Measurements from ENCODE around the gene CCDC28B.

The CCDC28B gene

DNA sequence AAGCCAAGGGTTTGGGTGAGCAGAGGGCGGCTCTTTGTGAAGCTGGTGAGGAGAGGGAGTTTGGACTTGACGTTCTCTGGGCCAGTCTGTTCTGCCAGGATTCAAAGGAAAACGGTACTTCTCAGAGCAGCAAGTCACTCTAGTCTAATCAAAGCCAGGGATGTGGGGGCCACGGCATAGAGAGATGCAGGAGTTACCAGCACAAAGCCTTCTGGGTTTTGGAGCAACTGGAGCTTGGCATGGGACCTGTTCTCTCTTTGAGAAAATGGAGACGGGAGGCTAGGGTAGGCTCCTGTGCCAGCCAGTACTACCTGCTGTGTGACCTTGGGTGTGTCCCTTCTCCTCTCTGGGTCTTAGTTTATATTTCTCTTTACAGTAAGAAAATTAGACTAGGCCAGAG lies 18.8 kb upstream of the CCDC28B start:
- TF ChIP-seq POLR2AphosphoS5 (IDR thresholded peaks at IDR 0.05; ENCODE audit: low read depth, low read length) (no peak), FOXP2 (optimal IDR thresholded peaks at IDR 0.05; ENCODE audit: borderline replicate concordance, extremely low read depth, extremely low read length, insufficient read depth) (no peak), TAF1 (IDR thresholded peaks at IDR 0.05; ENCODE audit: borderline replicate concordance, insufficient read depth, low read length) (no peak), SIN3A (IDR thresholded peaks at IDR 0.05; ENCODE audit: borderline replicate concordance, insufficient read depth, low read length) (no peak)
- TF ChIP-seq, protein P1, sequence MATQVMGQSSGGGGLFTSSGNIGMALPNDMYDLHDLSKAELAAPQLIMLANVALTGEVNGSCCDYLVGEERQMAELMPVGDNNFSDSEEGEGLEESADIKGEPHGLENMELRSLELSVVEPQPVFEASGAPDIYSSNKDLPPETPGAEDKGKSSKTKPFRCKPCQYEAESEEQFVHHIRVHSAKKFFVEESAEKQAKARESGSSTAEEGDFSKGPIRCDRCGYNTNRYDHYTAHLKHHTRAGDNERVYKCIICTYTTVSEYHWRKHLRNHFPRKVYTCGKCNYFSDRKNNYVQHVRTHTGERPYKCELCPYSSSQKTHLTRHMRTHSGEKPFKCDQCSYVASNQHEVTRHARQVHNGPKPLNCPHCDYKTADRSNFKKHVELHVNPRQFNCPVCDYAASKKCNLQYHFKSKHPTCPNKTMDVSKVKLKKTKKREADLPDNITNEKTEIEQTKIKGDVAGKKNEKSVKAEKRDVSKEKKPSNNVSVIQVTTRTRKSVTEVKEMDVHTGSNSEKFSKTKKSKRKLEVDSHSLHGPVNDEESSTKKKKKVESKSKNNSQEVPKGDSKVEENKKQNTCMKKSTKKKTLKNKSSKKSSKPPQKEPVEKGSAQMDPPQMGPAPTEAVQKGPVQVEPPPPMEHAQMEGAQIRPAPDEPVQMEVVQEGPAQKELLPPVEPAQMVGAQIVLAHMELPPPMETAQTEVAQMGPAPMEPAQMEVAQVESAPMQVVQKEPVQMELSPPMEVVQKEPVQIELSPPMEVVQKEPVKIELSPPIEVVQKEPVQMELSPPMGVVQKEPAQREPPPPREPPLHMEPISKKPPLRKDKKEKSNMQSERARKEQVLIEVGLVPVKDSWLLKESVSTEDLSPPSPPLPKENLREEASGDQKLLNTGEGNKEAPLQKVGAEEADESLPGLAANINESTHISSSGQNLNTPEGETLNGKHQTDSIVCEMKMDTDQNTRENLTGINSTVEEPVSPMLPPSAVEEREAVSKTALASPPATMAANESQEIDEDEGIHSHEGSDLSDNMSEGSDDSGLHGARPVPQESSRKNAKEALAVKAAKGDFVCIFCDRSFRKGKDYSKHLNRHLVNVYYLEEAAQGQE (IDR thresholded peaks at IDR 0.05; ENCODE audit: insufficient read depth in 1 of 2, low read depth in 2 of 2, low read length in 2 of 2) = no peak

DNA sequence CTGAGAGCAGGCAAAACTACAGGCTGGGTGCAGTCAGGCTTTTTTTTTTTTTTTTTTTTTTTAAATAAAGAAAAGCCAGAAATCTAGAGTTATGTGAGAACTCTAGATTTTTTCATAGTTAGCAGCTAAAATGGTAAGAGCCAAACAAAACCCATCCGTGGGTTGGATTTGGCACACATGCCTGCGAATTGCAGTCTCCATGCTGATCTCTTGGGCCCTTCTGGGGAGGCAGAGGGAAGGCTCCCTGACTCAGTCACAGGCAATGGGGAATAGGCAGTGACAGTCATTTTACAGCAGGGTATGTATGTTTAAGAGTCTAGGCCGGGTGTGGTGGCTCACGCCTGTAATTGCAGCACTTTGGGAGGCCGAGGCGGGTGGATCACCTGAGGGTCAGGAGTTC lies 18.3 kb upstream of the CCDC28B start:
- no peak for TF ChIP-seq SIN3A (IDR thresholded peaks at IDR 0.05; ENCODE audit: borderline replicate concordance, insufficient read depth, low read length)
- TF ChIP-seq, protein P1 (IDR thresholded peaks at IDR 0.05; ENCODE audit: insufficient read depth in 1 of 2, low read depth in 2 of 2, low read length in 2 of 2) = no peak
- TF ChIP-seq POLR2AphosphoS5 (IDR thresholded peaks at IDR 0.05; ENCODE audit: low read depth, low read length) = no peak
- TF ChIP-seq FOXP2 (optimal IDR thresholded peaks at IDR 0.05; ENCODE audit: borderline replicate concordance, extremely low read depth, extremely low read length, insufficient read depth) = no peak
- no peak for TF ChIP-seq TAF1 (IDR thresholded peaks at IDR 0.05; ENCODE audit: borderline replicate concordance, insufficient read depth, low read length)

DNA sequence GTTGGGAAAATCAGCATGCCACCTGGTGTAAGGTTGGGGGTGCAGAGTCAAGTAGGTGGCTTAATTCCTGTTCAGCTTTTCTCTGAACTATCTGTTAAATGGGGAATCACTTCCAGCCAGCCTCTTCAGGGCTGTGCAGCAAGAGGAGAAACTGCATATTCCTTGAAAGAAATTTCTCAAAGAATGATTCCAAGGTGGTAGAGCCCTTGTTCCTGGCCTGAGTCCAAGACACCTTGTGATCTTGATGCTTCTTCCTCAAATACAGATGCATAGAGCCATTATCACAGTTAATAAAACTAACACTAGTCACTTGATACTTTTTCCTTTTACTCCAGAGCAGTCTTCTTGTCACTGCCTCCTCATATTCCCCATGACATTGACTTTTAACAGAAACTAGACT lies 15.7 kb upstream of the CCDC28B start:
- TF ChIP-seq, protein P1 (IDR thresholded peaks at IDR 0.05; ENCODE audit: insufficient read depth in 1 of 2, low read depth in 2 of 2, low read length in 2 of 2) = no peak
- no peak for TF ChIP-seq SIN3A (IDR thresholded peaks at IDR 0.05; ENCODE audit: borderline replicate concordance, insufficient read depth, low read length)
- no peak for TF ChIP-seq POLR2AphosphoS5 (IDR thresholded peaks at IDR 0.05; ENCODE audit: low read depth, low read length)
- TF ChIP-seq TAF1 (IDR thresholded peaks at IDR 0.05; ENCODE audit: borderline replicate concordance, insufficient read depth, low read length) = no peak
- no peak for TF ChIP-seq FOXP2 (optimal IDR thresholded peaks at IDR 0.05; ENCODE audit: borderline replicate concordance, extremely low read depth, extremely low read length, insufficient read depth)

DNA sequence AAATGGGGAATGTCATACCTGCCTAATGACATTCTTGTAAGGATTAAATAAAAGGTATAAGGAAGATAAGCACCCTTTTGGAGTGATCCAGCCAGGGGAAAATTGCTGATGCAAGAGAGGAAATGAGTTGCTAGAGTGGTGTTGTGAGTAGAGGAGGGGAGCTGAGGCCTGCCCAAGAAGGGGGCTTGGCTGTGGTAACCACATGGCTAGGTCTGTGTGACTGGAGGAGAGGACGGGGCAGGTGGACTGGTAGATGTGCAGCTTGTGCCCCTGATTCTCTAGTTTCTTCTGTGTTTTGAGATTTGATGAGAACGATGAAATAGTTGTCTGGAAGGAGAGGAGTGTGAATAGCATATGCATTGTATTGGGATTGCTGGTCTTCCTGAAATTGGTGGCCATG lies 14.3 kb upstream of the CCDC28B start:
- TF ChIP-seq SIN3A (IDR thresholded peaks at IDR 0.05; ENCODE audit: borderline replicate concordance, insufficient read depth, low read length) = no peak
- no peak for TF ChIP-seq POLR2AphosphoS5 (IDR thresholded peaks at IDR 0.05; ENCODE audit: low read depth, low read length)
- TF ChIP-seq, protein P1 (IDR thresholded peaks at IDR 0.05; ENCODE audit: insufficient read depth in 1 of 2, low read depth in 2 of 2, low read length in 2 of 2) = no peak
- TF ChIP-seq TAF1 (IDR thresholded peaks at IDR 0.05; ENCODE audit: borderline replicate concordance, insufficient read depth, low read length) = no peak
- TF ChIP-seq FOXP2 (optimal IDR thresholded peaks at IDR 0.05; ENCODE audit: borderline replicate concordance, extremely low read depth, extremely low read length, insufficient read depth) = no peak

DNA sequence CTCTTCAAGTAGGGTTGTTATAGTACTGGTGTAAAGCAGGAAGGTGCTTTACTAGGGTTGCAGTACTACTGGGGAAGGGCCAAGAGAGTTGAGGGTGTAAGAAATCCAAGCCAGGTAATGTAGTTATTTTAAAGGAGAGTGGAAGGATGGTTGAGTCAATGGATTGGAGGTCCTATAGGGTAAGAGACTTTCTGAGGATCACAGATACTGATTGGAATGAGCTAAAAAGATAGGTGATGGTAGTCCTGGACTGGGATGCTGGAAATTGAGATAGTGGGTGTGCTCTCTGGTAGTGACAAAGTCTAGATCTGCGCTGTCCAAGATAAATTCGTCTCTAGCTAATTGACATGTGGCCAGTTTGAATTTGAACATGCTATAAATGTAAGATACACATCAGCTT lies 13.9 kb upstream of the CCDC28B start:
- TF ChIP-seq FOXP2 (optimal IDR thresholded peaks at IDR 0.05; ENCODE audit: borderline replicate concordance, extremely low read depth, extremely low read length, insufficient read depth) = no peak
- TF ChIP-seq, protein P1 (IDR thresholded peaks at IDR 0.05; ENCODE audit: insufficient read depth in 1 of 2, low read depth in 2 of 2, low read length in 2 of 2) = no peak
- no peak for TF ChIP-seq POLR2AphosphoS5 (IDR thresholded peaks at IDR 0.05; ENCODE audit: low read depth, low read length)
- TF ChIP-seq SIN3A (IDR thresholded peaks at IDR 0.05; ENCODE audit: borderline replicate concordance, insufficient read depth, low read length) = no peak
- no peak for TF ChIP-seq TAF1 (IDR thresholded peaks at IDR 0.05; ENCODE audit: borderline replicate concordance, insufficient read depth, low read length)

Measured in PFSK-1 (cell line).